ENCODE data around the gene CNTN5. TPM values are rescaled to one million over a fixed set of nuclear protein-coding genes. Genes with fewer than 3 reads are reported as not detected.

The CNTN5 gene
- total RNA-seq, 2 donors from 2014 or later: not detected

GRCh38 chr11:99371257-99371656, 350.5 kb downstream of the CNTN5 start:
- Histone ChIP-seq H3K9ac (ENCODE audit: low read depth in 2 of 2, low read length in 2 of 2) (no peak overlapping the region), H3K4me3 (no peak overlapping the region), H3K36me3 (no peaks in the 10 kb centered on the region), H3K4me1 (no peaks in the 10 kb centered on the region), H3K9me3 (no peaks in the 10 kb centered on the region), H3K27me3 (no peaks in the 10 kb centered on the region), H3K27ac (no peak overlapping the region)
- no peak for TF ChIP-seq CTCF (IDR thresholded peaks at IDR 0.05)
- intact Hi-C loops (cut with DNase I): no loop called here
- DNase-seq: no peak

- TF ChIP-seq CTCF (IDR thresholded peaks at IDR 0.05): no peak
- H3K4me1 ChIP-seq: no peaks in the 10 kb centered on the region
- H3K9ac ChIP-seq (ENCODE audit: low read depth in 2 of 2, low read length in 2 of 2): no peak overlapping the region
- no peak overlapping the region for H3K4me3 ChIP-seq
- no peak for DNase-seq
- intact Hi-C loops (cut with DNase I): no loop called here
- no peak overlapping the region for H3K27ac ChIP-seq
- no peaks in the 10 kb centered on the region for H3K36me3 ChIP-seq
- no peaks in the 10 kb centered on the region for H3K9me3 ChIP-seq
- no peaks in the 10 kb centered on the region for H3K27me3 ChIP-seq
Measured at GRCh38 chr11:99376463-99376862, 355.7 kb downstream of the CNTN5 start.

- DNase-seq: no peak
- no peak for TF ChIP-seq CTCF (IDR thresholded peaks at IDR 0.05)
- no peaks in the 10 kb centered on the region for H3K27me3 ChIP-seq
- no peaks in the 10 kb centered on the region for H3K4me1 ChIP-seq
- H3K27ac ChIP-seq: no peak overlapping the region
- intact Hi-C loops (cut with DNase I): no loop called here
- H3K36me3 ChIP-seq: no peaks in the 10 kb centered on the region
- no peak overlapping the region for H3K9ac ChIP-seq (ENCODE audit: low read depth in 2 of 2, low read length in 2 of 2)
- no peak overlapping the region for H3K4me3 ChIP-seq
- no peaks in the 10 kb centered on the region for H3K9me3 ChIP-seq
Measured at GRCh38 chr11:99383648-99384245, 363.0 kb downstream of the CNTN5 start.

- Histone ChIP-seq H3K4me1 (no peaks in the 10 kb centered on the region), H3K36me3 (no peaks in the 10 kb centered on the region), H3K27ac (no peak overlapping the region), H3K27me3 (no peaks in the 10 kb centered on the region), H3K4me3 (no peak overlapping the region), H3K9me3 (no peaks in the 10 kb centered on the region), H3K9ac (ENCODE audit: low read depth in 2 of 2, low read length in 2 of 2) (no peak overlapping the region)
- no peak for DNase-seq
- no peak for TF ChIP-seq CTCF (IDR thresholded peaks at IDR 0.05)
- intact Hi-C loops (cut with DNase I): no loop called here
Measured at GRCh38 chr11:99391245-99391644, 370.5 kb downstream of the CNTN5 start.

- intact Hi-C loops (cut with DNase I): no loop called here
- no peaks in the 10 kb centered on the region for H3K4me1 ChIP-seq
- no peaks in the 10 kb centered on the region for H3K27me3 ChIP-seq
- H3K36me3 ChIP-seq: no peaks in the 10 kb centered on the region
- H3K9me3 ChIP-seq: no peaks in the 10 kb centered on the region
- no peak overlapping the region for H3K9ac ChIP-seq (ENCODE audit: low read depth in 2 of 2, low read length in 2 of 2)
- no peak overlapping the region for H3K4me3 ChIP-seq
- DNase-seq: no peak
- TF ChIP-seq CTCF (IDR thresholded peaks at IDR 0.05): no peak
- no peak overlapping the region for H3K27ac ChIP-seq
Measured at GRCh38 chr11:99406345-99406744, 385.6 kb downstream of the CNTN5 start.
